IMR-90 (cell line): ENCODE measurements around the gene PLCH1. TPM values are rescaled to one million over a fixed set of nuclear protein-coding genes. Genes with fewer than 3 reads are reported as not detected.

Experiments
- ATAC-seq: fragments of 200-7000 bp; cut with Tn5 transposase; 2 replicates; pipeline ENCODE4 v1.9.1; 2020; ENCODE audit warnings: low read depth, mild to moderate bottlenecking, moderate library complexity
- BruUV-seq: library from RNA; stranded (reverse); fragments of 400-500 nt; replicated peaks from 2 replicates; lab custom pipeline; 2021; lab: Mats Ljungman, UMichigan
- CTCF ChIA-PET: fragments of 300-600 bp; formaldehyde crosslinking; extraction: SDS; loops from one replicate; lab custom pipeline; 2021; ENCODE audit warnings: antibody characterized with exemption; lab: Yijun Ruan, JAX
- POLR2A ChIA-PET: fragments of 300-600 bp; sonication (Branson Sonifier 250); formaldehyde crosslinking; loops from one replicate; lab custom pipeline; 2022; ENCODE audit warnings: antibody characterized with exemption; ENCODE audit not compliant: unreplicated experiment; lab: Charles Lee
- DNase-seq: peaks from one replicate; pipeline ENCODE4 v3.0.0; 2013
- H2AFZ ChIP-seq: replicated peaks from 2 replicates; pipeline ENCODE3; 2013; ENCODE audit warnings: low read length, mild to moderate bottlenecking; ENCODE audit not compliant: poor library complexity
- H2AK5ac ChIP-seq: 2 replicates; pipeline ENCODE4 v1.6.1; 2013; ENCODE audit warnings: low read depth, low read length, inconsistent platforms
- H2AK9ac ChIP-seq: replicated peaks from 2 replicates; pipeline ENCODE3; 2013; ENCODE audit warnings: mild to moderate bottlenecking, low read depth, low read length, moderate library complexity; ENCODE audit not compliant: poor library complexity
- H2BK120ac ChIP-seq: 2 replicates; pipeline ENCODE4 v1.6.1; 2013; ENCODE audit warnings: low read depth, low read length, inconsistent platforms
- H2BK15ac ChIP-seq: 3 replicates; pipeline ENCODE4 v1.6.1; 2013; ENCODE audit warnings: low read depth, low read length, inconsistent platforms
- H2BK20ac ChIP-seq: 2 replicates; pipeline ENCODE4 v1.6.1; 2013; ENCODE audit warnings: low read depth, mild to moderate bottlenecking, inconsistent platforms, low read length, moderate library complexity
- H2BK5ac ChIP-seq: 2 replicates; pipeline ENCODE4 v1.6.1; 2013; ENCODE audit warnings: mild to moderate bottlenecking, low read depth, low read length, inconsistent platforms; ENCODE audit not compliant: poor library complexity, severe bottlenecking
- H3K14ac ChIP-seq: replicated peaks from 2 replicates; pipeline ENCODE4 v1.6.1; 2013; ENCODE audit warnings: low read depth, low read length, inconsistent platforms
- H3K18ac ChIP-seq: 2 replicates; pipeline ENCODE4 v1.6.1; 2013; ENCODE audit warnings: low read depth, low read length, control low read depth
- H3K23ac ChIP-seq: 2 replicates; pipeline ENCODE4 v1.6.1; 2013; ENCODE audit warnings: low read depth, low read length, inconsistent platforms
- H3K27ac ChIP-seq: 2 replicates; pipeline ENCODE4 v1.5.1; 2013; ENCODE audit warnings: mild to moderate bottlenecking, control low read depth, low read length; ENCODE audit not compliant: insufficient read depth
- H3K27me3 ChIP-seq: 2 replicates; pipeline ENCODE4 v1.6.1; 2013; ENCODE audit warnings: low read length; ENCODE audit not compliant: control insufficient read depth, insufficient read depth
- H3K36me3 ChIP-seq: 2 replicates; pipeline ENCODE4 v1.6.1; 2013; ENCODE audit warnings: low read length, mixed read lengths; ENCODE audit not compliant: control insufficient read depth, insufficient read depth
- H3K4ac ChIP-seq: 2 replicates; pipeline ENCODE4 v1.6.1; 2013; ENCODE audit warnings: low read depth, low read length, inconsistent platforms
- H3K4me1 ChIP-seq: 2 replicates; pipeline ENCODE4 v1.6.1; 2013; ENCODE audit warnings: low read length, mixed read lengths; ENCODE audit not compliant: control insufficient read depth, insufficient read depth
- H3K4me2 ChIP-seq: 2 replicates; pipeline ENCODE4 v1.6.1; 2013; ENCODE audit warnings: low read depth, mild to moderate bottlenecking, control low read depth, low read length, moderate library complexity
- H3K4me3 ChIP-seq: 2 replicates; pipeline ENCODE4 v1.5.1; 2013; ENCODE audit warnings: low read depth, mild to moderate bottlenecking, control low read depth, low read length, moderate library complexity; ENCODE audit not compliant: insufficient read depth
- H3K56ac ChIP-seq: 2 replicates; pipeline ENCODE4 v1.6.1; 2013; ENCODE audit warnings: low read length, inconsistent platforms; ENCODE audit not compliant: insufficient read depth; ENCODE audit errors: extremely low read depth
- H3K79me1 ChIP-seq, 2 experiments: 2 replicates each; pipeline ENCODE4 v1.6.1; 2013; ENCODE audit warnings: low read length in 2 of 2, inconsistent platforms in 1 of 2, low read depth in 1 of 2
- H3K9ac ChIP-seq: 2 replicates; pipeline ENCODE4 v1.6.1; 2013; ENCODE audit warnings: low read depth, low read length, control low read depth
- H3K9me1 ChIP-seq: 2 replicates; pipeline ENCODE4 v1.6.1; 2013; ENCODE audit warnings: low read length, inconsistent platforms; ENCODE audit not compliant: insufficient read depth
- H3K9me3 ChIP-seq: 2 replicates; pipeline ENCODE4 v1.6.1; 2013; ENCODE audit warnings: low read length; ENCODE audit not compliant: control insufficient read depth, insufficient read depth
- H4K20me1 ChIP-seq: 2 replicates; pipeline ENCODE4 v1.6.1; 2013; ENCODE audit warnings: low read length, inconsistent platforms; ENCODE audit not compliant: insufficient read depth
- H4K5ac ChIP-seq: 2 replicates; pipeline ENCODE4 v1.6.1; 2013; ENCODE audit warnings: mild to moderate bottlenecking, low read depth, low read length, control low read depth
- H4K8ac ChIP-seq, 2 experiments: 2 replicates each; pipeline ENCODE4 v1.6.1; 2013; ENCODE audit warnings: low read depth in 2 of 2, low read length in 2 of 2, control low read depth in 1 of 2, inconsistent platforms in 1 of 2
- H4K91ac ChIP-seq: 2 replicates; pipeline ENCODE4 v1.6.1; 2013; ENCODE audit warnings: low read depth, low read length, inconsistent platforms; ENCODE audit not compliant: insufficient read depth
- BHLHE40 ChIP-seq: fragments of 150-350 bp; IDR thresholded peaks from 2 replicates; pipeline ENCODE4 v1.6.1; 2016; ENCODE audit warnings: mild to moderate bottlenecking, low read depth, low read length
- CHD1 ChIP-seq: IDR thresholded peaks from 2 replicates; pipeline ENCODE4 v1.6.1; 2012; ENCODE audit warnings: low read depth, low read length, improper control_type of control experiment
- POLR2A ChIP-seq: IDR thresholded peaks from 2 replicates; pipeline ENCODE4 v1.6.1; 2012; ENCODE audit warnings: mild to moderate bottlenecking, low read depth, low read length
- dilution Hi-C: fragments of 300-500 bp; cut with HindIII; formaldehyde crosslinking; loops from one replicate; pipeline ENCODE4 v1.14.3; 2018; ENCODE audit warnings: low sequenced_read_pairs; ENCODE audit not compliant: unreplicated experiment
- in situ Hi-C: fragments of 300-500 bp; cut with MboI; formaldehyde crosslinking; loops from 3 replicates; pipeline ENCODE4 v1.14.3; 2019; ENCODE audit warnings: low sequenced_read_pairs, inconsistent platforms, mixed read lengths
- intact Hi-C: fragments of 100-400 bp; cut with micrococcal nuclease; formaldehyde crosslinking; loops from 2 replicates; pipeline ENCODE4 v1.10.0; 2022
- polyA plus RNA-seq, 3 experiments: library from polyadenylated mRNA; depleted of rRNA; stranded (reverse); fragments of >200 nt; gene quantifications; 2 replicates each; pipeline ENCODE4 v1.2.3, GENCODE V29; 2012; ENCODE audit warnings: low replicate concordance in 1 of 3
- total RNA-seq: library from RNA; depleted of rRNA; stranded (reverse); fragments of >200 nt; gene quantifications from 2 replicates; pipeline ENCODE4 v1.2.3, GENCODE V29; 2012

PLCH1 gene
- total and polyA plus RNA-seq, 2 of the 4 experiments (the other 2 are of a cell fraction): not detected

- Histone ChIP-seq H3K23ac (no peak overlapping the region), H3K9ac (no peak overlapping the region), H3K56ac (no peak overlapping the region), H3K9me3 (0 out of 2 replicates have a peak, but pooled peaks cover 2% of the 10 kb centered on the region), H3K4me3 (no peak overlapping the region), H2AFZ (no peak overlapping the region), H3K79me1 (no peaks in the 10 kb centered on the region), H3K36me3 (no peaks in the 10 kb centered on the region), H2BK20ac (no peak overlapping the region), H4K5ac (no peak overlapping the region), H3K4me1 (peaks cover 2% of the 10 kb centered on the region; the same call in 1 of the 2 replicates), H3K18ac (no peak overlapping the region), H2AK9ac (no peak overlapping the region), H2BK120ac (no peak overlapping the region), H3K4me2 (no peak overlapping the region), H3K27ac (no peak overlapping the region), H4K91ac (no peak overlapping the region), H3K4ac (no peak overlapping the region), H3K27me3 (no peaks in the 10 kb centered on the region), H4K8ac (no peak overlapping the region), H2BK5ac (no peak overlapping the region), H4K20me1 (no peaks in the 10 kb centered on the region), H2AK5ac (no peak overlapping the region), H3K9me1 (peaks cover 2% of the 10 kb centered on the region; the same call in 1 of the 2 replicates), H3K14ac (no peak overlapping the region), H2BK15ac (no peak overlapping the region)
- ChIA-PET CTCF (no interaction called here), POLR2A (no interaction called here)
- dilution Hi-C loops (no loop called here), intact Hi-C loops (no loop called here), in situ Hi-C loops (no loop called here)
- TF ChIP-seq POLR2A (no peak), BHLHE40 (no peak), CHD1 (no peak)
- DNase-seq: peak; percentile 6
- no TSS peak for BruUV-seq
- ATAC-seq: peak; percentile 27; the same call in 1 of the 2 replicates
Measured at GRCh38 chr3:155778462-155778861, 33.6 kb upstream of the PLCH1 start.
